ENCODE measurements around the gene PNMT. TPM values are rescaled to one million over a fixed set of nuclear protein-coding genes. Genes with fewer than 3 reads are reported as not detected.
A peak's percentile ranks its signal among the peaks of the same experiment; 100 is the strongest.

Gene PNMT
- total and polyA plus RNA-seq, 2 of the 13 experiments (the other 11 are each of a cell fraction or from before 2014, with no cell fraction given) = 0.25 TPM; not detected in 1

DNA sequence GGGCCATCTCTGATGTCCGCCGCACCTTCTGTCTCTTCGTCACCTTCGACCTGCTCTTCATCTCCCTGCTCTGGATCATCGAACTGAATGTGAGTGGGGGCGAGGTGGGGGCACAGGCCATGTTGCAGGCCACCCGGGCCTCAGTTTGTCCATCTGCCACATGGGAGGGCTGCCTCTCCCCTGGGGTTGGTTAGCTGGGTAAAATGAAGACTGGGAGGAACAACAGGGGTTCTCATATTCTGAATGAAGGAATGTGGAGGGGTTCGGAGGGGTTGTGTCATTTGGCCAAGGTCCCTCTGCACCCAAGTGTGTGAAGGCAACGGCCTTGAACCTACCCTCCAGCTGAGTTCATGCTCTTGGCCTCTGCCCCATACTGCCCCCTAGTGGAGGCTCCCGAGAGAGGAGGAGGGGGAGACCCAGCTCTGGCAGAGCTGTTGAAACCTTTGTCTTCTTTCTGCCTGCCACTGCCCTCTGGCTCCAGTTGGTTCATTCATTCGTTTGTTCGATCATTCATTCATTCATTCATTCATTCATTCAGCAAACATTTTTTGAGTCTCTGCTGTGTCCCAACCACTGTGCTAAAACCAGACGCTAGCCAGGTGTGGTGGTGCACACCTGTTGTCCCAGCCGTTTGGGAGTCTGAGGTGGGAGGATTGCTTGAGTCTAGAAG is 14.5 kb upstream of the PNMT start (continued):
- TF ChIP-seq MAZ (IDR thresholded peaks at IDR 0.05; ENCODE audit: borderline replicate concordance, low read depth, low read length) (no peak; the same call in 1 of the 2 replicates), MAZ (CRISPR knock-in tag; IDR thresholded peaks at IDR 0.05; ENCODE audit: low read depth) (peak; percentile 68), KDM1A (CRISPR knock-in tag; IDR thresholded peaks at IDR 0.05) (peak; percentile 86), RBM22 (optimal IDR thresholded peaks at IDR 0.05; ENCODE audit: low read length) (peak; percentile 61), ADNP (CRISPR knock-in tag; IDR thresholded peaks at IDR 0.05) (peak; percentile 61; the same call in 1 of the 2 replicates), ZNF296 (CRISPR knock-in tag; conservative IDR thresholded peaks at IDR 0.05) (no peak), SP4 (CRISPR knock-in tag; IDR thresholded peaks at IDR 0.05) (peak; percentile 65; the same call in 1 of the 2 replicates), PITX1 (CRISPR knock-in tag; IDR thresholded peaks at IDR 0.05) (peak; percentile 45; the same call in 1 of the 2 replicates), NCOA2 (CRISPR knock-in tag; IDR thresholded peaks at IDR 0.05) (0 out of 2 replicates have a peak, but pooled peaks have one; percentile 31), KDM4B (CRISPR knock-in tag; IDR thresholded peaks at IDR 0.05) (no peak), POGZ (CRISPR knock-in tag; IDR thresholded peaks at IDR 0.05) (no peak), RBAK (CRISPR knock-in tag; IDR thresholded peaks at IDR 0.05) (no peak), ZNF251 (CRISPR knock-in tag; IDR thresholded peaks at IDR 0.05) (no peak), ZNF550 (CRISPR knock-in tag; IDR thresholded peaks at IDR 0.05; ENCODE audit: borderline replicate concordance) (no peak), ZNF33B (CRISPR knock-in tag; IDR thresholded peaks at IDR 0.05) (no peak), ZNF782 (CRISPR knock-in tag; IDR thresholded peaks at IDR 0.05; ENCODE audit: borderline replicate concordance) (no peak), SKI (IDR thresholded peaks at IDR 0.05; ENCODE audit: partially characterized antibody) (peak; percentile 67), NFYB (CRISPR knock-in tag; IDR thresholded peaks at IDR 0.05) (no peak), KDM6A (CRISPR knock-in tag; IDR thresholded peaks at IDR 0.05; ENCODE audit: low read depth) (no peak), ZFAT (CRISPR knock-in tag; conservative IDR thresholded peaks at IDR 0.05) (no peak)
- TF ChIP-seq, protein P1, sequence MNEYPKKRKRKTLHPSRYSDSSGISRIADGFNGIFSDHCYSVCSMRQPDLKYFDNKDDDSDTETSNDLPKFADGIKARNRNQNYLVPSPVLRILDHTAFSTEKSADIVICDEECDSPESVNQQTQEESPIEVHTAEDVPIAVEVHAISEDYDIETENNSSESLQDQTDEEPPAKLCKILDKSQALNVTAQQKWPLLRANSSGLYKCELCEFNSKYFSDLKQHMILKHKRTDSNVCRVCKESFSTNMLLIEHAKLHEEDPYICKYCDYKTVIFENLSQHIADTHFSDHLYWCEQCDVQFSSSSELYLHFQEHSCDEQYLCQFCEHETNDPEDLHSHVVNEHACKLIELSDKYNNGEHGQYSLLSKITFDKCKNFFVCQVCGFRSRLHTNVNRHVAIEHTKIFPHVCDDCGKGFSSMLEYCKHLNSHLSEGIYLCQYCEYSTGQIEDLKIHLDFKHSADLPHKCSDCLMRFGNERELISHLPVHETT (CRISPR knock-in tag; conservative IDR thresholded peaks at IDR 0.05) = no peak
- TF ChIP-seq, protein P2, sequence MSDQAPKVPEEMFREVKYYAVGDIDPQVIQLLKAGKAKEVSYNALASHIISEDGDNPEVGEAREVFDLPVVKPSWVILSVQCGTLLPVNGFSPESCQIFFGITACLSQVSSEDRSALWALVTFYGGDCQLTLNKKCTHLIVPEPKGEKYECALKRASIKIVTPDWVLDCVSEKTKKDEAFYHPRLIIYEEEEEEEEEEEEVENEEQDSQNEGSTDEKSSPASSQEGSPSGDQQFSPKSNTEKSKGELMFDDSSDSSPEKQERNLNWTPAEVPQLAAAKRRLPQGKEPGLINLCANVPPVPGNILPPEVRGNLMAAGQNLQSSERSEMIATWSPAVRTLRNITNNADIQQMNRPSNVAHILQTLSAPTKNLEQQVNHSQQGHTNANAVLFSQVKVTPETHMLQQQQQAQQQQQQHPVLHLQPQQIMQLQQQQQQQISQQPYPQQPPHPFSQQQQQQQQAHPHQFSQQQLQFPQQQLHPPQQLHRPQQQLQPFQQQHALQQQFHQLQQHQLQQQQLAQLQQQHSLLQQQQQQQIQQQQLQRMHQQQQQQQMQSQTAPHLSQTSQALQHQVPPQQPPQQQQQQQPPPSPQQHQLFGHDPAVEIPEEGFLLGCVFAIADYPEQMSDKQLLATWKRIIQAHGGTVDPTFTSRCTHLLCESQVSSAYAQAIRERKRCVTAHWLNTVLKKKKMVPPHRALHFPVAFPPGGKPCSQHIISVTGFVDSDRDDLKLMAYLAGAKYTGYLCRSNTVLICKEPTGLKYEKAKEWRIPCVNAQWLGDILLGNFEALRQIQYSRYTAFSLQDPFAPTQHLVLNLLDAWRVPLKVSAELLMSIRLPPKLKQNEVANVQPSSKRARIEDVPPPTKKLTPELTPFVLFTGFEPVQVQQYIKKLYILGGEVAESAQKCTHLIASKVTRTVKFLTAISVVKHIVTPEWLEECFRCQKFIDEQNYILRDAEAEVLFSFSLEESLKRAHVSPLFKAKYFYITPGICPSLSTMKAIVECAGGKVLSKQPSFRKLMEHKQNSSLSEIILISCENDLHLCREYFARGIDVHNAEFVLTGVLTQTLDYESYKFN (CRISPR knock-in tag; conservative IDR thresholded peaks at IDR 0.05) = peak; percentile 38; the same call in 1 of the 2 replicates
- TF ChIP-seq, protein P3, sequence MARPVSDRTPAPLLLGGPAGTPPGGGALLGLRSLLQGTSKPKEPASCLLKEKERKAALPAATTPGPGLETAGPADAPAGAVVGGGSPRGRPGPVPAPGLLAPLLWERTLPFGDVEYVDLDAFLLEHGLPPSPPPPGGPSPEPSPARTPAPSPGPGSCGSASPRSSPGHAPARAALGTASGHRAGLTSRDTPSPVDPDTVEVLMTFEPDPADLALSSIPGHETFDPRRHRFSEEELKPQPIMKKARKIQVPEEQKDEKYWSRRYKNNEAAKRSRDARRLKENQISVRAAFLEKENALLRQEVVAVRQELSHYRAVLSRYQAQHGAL (CRISPR knock-in tag; IDR thresholded peaks at IDR 0.05; ENCODE audit: not compliant biosample characterization) = no peak
- TF ChIP-seq, protein P4, sequence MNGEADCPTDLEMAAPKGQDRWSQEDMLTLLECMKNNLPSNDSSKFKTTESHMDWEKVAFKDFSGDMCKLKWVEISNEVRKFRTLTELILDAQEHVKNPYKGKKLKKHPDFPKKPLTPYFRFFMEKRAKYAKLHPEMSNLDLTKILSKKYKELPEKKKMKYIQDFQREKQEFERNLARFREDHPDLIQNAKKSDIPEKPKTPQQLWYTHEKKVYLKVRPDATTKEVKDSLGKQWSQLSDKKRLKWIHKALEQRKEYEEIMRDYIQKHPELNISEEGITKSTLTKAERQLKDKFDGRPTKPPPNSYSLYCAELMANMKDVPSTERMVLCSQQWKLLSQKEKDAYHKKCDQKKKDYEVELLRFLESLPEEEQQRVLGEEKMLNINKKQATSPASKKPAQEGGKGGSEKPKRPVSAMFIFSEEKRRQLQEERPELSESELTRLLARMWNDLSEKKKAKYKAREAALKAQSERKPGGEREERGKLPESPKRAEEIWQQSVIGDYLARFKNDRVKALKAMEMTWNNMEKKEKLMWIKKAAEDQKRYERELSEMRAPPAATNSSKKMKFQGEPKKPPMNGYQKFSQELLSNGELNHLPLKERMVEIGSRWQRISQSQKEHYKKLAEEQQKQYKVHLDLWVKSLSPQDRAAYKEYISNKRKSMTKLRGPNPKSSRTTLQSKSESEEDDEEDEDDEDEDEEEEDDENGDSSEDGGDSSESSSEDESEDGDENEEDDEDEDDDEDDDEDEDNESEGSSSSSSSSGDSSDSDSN (CRISPR knock-in tag; IDR thresholded peaks at IDR 0.05) = no peak; the same call in 1 of the 2 replicates
